Measurements from ENCODE around the gene ZBTB11. TPM values are rescaled to one million over a fixed set of nuclear protein-coding genes. Genes with fewer than 3 reads are reported as not detected.

ZBTB11 gene
- total and polyA plus RNA-seq, 10 of the 15 experiments (the other 5 are each of a cell fraction or from before 2014, with no cell fraction given) = 3.5 to 25.7 (median 18.0) TPM

DNA sequence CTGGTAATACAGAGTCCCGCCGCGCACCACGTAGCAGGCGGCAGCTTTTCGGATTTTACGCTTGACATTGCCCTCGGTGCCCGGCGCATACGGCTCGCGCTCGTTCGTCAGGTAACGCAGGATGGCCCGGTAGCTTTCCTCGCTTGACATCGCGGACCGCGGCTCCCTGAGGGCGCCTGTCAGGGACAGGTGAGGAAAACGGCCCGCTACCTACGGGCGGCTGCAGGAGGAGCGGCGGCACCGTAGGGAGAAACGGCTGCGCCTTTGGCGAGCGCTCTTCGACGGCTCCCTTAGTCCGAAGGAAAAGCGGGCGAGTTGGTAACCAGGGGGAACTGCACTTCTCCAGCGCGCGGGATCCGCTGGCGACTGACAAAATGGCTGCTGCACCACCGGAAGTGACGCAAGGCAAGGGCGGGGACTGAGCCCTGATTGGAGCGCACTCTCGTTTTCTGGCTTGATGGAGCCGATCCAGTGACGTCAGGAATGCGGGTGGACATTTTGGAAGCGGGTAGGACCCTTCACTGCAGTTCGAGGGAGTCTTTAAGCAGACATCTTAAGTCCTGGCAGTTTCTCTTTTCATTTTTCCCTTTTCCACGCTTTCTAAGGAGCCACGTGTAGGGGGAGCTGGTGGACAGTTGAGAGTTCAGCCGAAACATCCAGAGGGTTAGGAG is at the start of gene ZBTB11 (continued):
- TF ChIP-seq, protein P1, sequence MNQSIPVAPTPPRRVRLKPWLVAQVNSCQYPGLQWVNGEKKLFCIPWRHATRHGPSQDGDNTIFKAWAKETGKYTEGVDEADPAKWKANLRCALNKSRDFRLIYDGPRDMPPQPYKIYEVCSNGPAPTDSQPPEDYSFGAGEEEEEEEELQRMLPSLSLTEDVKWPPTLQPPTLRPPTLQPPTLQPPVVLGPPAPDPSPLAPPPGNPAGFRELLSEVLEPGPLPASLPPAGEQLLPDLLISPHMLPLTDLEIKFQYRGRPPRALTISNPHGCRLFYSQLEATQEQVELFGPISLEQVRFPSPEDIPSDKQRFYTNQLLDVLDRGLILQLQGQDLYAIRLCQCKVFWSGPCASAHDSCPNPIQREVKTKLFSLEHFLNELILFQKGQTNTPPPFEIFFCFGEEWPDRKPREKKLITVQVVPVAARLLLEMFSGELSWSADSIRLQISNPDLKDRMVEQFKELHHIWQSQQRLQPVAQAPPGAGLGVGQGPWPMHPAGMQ (IDR thresholded peaks at IDR 0.05; ENCODE audit: borderline replicate concordance) = no peak
- TF ChIP-seq MTA2 (IDR thresholded peaks at IDR 0.05; ENCODE audit: low read depth) (peak; percentile 41; the same call in 1 of the 2 replicates), ZNF384 (IDR thresholded peaks at IDR 0.05; ENCODE audit: borderline replicate concordance, low read depth, low read length) (no peak), BMI1 (IDR thresholded peaks at IDR 0.05; ENCODE audit: borderline replicate concordance) (no peak), BACH1 (IDR thresholded peaks at IDR 0.05; ENCODE audit: borderline replicate concordance) (peak; percentile 29; the same call in 1 of the 2 replicates), MEF2B (IDR thresholded peaks at IDR 0.05; ENCODE audit: partially characterized antibody, poor library complexity, severe bottlenecking) (peak; percentile 22), CBFB (IDR thresholded peaks at IDR 0.05; ENCODE audit: low read depth) (peak; percentile 37; the same call in 1 of the 2 replicates), SRF (IDR thresholded peaks at IDR 0.05; ENCODE audit: low read depth in 2 of 2, low read length in 2 of 2) (peak in 1 of 2 experiments; percentile 74; a peak in 1 of 4 replicates), STAT3 (IDR thresholded peaks at IDR 0.05; ENCODE audit: low read depth, low read length) (no peak), FOXK2 (IDR thresholded peaks at IDR 0.05) (no peak), RUNX3 (IDR thresholded peaks at IDR 0.05; ENCODE audit: low read length) (peak; percentile 66), SKIL (IDR thresholded peaks at IDR 0.05; ENCODE audit: low read depth, poor library complexity, severe bottlenecking) (peak; percentile 52), RCOR1 (conservative IDR thresholded peaks at IDR 0.05; ENCODE audit: low read depth, low read length) (peak; percentile 89; the same call in 1 of the 2 replicates), SIN3A (IDR thresholded peaks at IDR 0.05; ENCODE audit: low read depth, low read length) (peak; percentile 77), E4F1 (IDR thresholded peaks at IDR 0.05; ENCODE audit: borderline replicate concordance, partially characterized antibody) (no peak)
- TF ChIP-seq, protein P2, sequence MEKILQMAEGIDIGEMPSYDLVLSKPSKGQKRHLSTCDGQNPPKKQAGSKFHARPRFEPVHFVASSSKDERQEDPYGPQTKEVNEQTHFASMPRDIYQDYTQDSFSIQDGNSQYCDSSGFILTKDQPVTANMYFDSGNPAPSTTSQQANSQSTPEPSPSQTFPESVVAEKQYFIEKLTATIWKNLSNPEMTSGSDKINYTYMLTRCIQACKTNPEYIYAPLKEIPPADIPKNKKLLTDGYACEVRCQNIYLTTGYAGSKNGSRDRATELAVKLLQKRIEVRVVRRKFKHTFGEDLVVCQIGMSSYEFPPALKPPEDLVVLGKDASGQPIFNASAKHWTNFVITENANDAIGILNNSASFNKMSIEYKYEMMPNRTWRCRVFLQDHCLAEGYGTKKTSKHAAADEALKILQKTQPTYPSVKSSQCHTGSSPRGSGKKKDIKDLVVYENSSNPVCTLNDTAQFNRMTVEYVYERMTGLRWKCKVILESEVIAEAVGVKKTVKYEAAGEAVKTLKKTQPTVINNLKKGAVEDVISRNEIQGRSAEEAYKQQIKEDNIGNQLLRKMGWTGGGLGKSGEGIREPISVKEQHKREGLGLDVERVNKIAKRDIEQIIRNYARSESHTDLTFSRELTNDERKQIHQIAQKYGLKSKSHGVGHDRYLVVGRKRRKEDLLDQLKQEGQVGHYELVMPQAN (conservative IDR thresholded peaks at IDR 0.05) = no peak; the same call in none of the 2 replicates
- TF ChIP-seq, protein P3, sequence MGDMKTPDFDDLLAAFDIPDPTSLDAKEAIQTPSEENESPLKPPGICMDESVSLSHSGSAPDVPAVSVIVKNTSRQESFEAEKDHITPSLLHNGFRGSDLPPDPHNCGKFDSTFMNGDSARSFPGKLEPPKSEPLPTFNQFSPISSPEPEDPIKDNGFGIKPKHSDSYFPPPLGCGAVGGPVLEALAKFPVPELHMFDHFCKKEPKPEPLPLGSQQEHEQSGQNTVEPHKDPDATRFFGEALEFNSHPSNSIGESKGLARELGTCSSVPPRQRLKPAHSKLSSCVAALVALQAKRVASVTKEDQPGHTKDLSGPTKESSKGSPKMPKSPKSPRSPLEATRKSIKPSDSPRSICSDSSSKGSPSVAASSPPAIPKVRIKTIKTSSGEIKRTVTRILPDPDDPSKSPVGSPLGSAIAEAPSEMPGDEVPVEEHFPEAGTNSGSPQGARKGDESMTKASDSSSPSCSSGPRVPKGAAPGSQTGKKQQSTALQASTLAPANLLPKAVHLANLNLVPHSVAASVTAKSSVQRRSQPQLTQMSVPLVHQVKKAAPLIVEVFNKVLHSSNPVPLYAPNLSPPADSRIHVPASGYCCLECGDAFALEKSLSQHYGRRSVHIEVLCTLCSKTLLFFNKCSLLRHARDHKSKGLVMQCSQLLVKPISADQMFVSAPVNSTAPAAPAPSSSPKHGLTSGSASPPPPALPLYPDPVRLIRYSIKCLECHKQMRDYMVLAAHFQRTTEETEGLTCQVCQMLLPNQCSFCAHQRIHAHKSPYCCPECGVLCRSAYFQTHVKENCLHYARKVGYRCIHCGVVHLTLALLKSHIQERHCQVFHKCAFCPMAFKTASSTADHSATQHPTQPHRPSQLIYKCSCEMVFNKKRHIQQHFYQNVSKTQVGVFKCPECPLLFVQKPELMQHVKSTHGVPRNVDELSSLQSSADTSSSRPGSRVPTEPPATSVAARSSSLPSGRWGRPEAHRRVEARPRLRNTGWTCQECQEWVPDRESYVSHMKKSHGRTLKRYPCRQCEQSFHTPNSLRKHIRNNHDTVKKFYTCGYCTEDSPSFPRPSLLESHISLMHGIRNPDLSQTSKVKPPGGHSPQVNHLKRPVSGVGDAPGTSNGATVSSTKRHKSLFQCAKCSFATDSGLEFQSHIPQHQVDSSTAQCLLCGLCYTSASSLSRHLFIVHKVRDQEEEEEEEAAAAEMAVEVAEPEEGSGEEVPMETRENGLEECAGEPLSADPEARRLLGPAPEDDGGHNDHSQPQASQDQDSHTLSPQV (IDR thresholded peaks at IDR 0.05) = no peak
